ENCODE data around the gene OPA1. TPM values are rescaled to one million over a fixed set of nuclear protein-coding genes. Genes with fewer than 3 reads are reported as not detected.

Gene OPA1
- total and polyA plus RNA-seq, 2 of the 13 experiments (the other 11 are each of a cell fraction or from before 2014, with no cell fraction given) = 26.7 to 78.5 TPM

DNA sequence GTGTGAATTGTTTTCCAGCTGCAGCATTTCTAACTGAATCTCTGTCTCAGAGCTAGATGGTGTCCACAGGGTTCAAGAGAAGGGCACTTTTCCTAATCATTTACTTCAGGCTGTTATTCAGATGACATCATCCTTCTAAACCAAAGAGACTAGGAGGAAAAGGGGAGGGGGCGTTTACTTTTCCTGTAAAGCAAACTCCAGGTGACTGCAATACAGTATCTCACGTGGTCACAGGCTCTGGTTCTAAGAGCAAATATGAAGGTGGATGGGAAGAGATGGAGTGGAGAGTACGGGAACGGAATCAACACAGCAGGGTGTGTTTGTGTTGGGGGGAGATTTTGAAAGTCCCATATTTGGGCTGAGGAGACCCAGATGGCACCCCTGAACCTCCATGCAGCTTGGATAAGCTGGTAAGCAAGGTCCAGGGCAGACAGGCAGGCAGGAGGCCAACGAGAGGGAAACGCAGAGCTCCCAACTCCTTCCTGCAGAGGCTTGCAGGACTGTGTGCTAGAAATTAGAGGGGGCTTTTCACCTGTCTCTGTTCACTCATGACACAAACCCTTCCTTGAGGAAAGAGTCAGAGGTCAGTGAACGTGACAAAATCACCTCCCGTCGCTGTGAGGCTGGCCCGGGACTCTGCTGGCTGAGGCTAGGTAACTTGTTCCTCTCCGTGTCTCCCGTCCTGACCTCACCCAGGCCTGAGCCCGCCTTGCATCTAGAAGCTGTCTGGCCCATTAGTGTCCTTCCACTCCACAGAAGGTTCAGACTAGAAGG, 151.2 kb downstream of the OPA1 start (continued):
- TF ChIP-seq ZNF780A (CRISPR knock-in tag; IDR thresholded peaks at IDR 0.05) = no peak
- peak; percentile 81 for TF ChIP-seq HOXD1 (CRISPR knock-in tag; IDR thresholded peaks at IDR 0.05)
- peak; percentile 72; the same call in 1 of the 2 replicates for TF ChIP-seq YEATS2 (CRISPR knock-in tag; IDR thresholded peaks at IDR 0.05; ENCODE audit: borderline replicate concordance)
- TF ChIP-seq BCL3 (CRISPR knock-in tag; IDR thresholded peaks at IDR 0.05) = no peak; the same call in 1 of the 2 replicates
- peak; percentile 11; the same call in 1 of the 2 replicates for TF ChIP-seq KDM2A (CRISPR knock-in tag; IDR thresholded peaks at IDR 0.05; ENCODE audit: borderline replicate concordance, low read depth)
- TF ChIP-seq BRCA1 (CRISPR knock-in tag; IDR thresholded peaks at IDR 0.05) = 0 out of 2 replicates have a peak, but pooled peaks have one; percentile 81
- TF ChIP-seq ZKSCAN5 (CRISPR knock-in tag; IDR thresholded peaks at IDR 0.05) = no peak
- TF ChIP-seq TIGD3 (CRISPR knock-in tag; IDR thresholded peaks at IDR 0.05; ENCODE audit: borderline replicate concordance) = no peak
- TF ChIP-seq ZNF776 (CRISPR knock-in tag; IDR thresholded peaks at IDR 0.05) = no peak; the same call in 1 of the 2 replicates
- TF ChIP-seq, protein P1, sequence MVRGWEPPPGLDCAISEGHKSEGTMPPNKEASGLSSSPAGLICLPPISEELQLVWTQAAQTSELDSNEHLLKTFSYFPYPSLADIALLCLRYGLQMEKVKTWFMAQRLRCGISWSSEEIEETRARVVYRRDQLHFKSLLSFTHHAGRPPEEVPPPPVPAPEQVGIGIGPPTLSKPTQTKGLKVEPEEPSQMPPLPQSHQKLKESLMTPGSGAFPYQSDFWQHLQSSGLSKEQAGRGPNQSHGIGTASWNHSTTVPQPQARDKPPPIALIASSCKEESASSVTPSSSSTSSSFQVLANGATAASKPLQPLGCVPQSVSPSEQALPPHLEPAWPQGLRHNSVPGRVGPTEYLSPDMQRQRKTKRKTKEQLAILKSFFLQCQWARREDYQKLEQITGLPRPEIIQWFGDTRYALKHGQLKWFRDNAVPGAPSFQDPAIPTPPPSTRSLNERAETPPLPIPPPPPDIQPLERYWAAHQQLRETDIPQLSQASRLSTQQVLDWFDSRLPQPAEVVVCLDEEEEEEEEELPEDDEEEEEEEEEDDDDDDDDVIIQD (CRISPR knock-in tag; IDR thresholded peaks at IDR 0.05; ENCODE audit: low read depth) = peak; percentile 95
- TF ChIP-seq ZNF83 (CRISPR knock-in tag; IDR thresholded peaks at IDR 0.05; ENCODE audit: borderline replicate concordance) = no peak
- peak; percentile 79 for TF ChIP-seq MAX (IDR thresholded peaks at IDR 0.05)
- TF ChIP-seq ZBTB26 (CRISPR knock-in tag; IDR thresholded peaks at IDR 0.05; ENCODE audit: borderline replicate concordance) = no peak; the same call in 1 of the 2 replicates
- peak; percentile 79 for TF ChIP-seq ZNF343 (CRISPR knock-in tag; IDR thresholded peaks at IDR 0.05)
- TF ChIP-seq KLF13 (CRISPR knock-in tag; IDR thresholded peaks at IDR 0.05) = no peak
- no peak for TF ChIP-seq ETV6 (CRISPR knock-in tag; conservative IDR thresholded peaks at IDR 0.05)
- peak; percentile 97 for TF ChIP-seq DNMT3B (CRISPR knock-in tag; conservative IDR thresholded peaks at IDR 0.05)
- TF ChIP-seq SKI (IDR thresholded peaks at IDR 0.05; ENCODE audit: partially characterized antibody) = peak; percentile 69
- TF ChIP-seq ZBTB46 (CRISPR knock-in tag; IDR thresholded peaks at IDR 0.05; ENCODE audit: borderline replicate concordance) = no peak
- peak; percentile 84; the same call in 1 of the 2 replicates for TF ChIP-seq KLF6 (CRISPR knock-in tag; IDR thresholded peaks at IDR 0.05)
